ENCODE results near the gene SMPD2.

SMPD2 gene, protein sequence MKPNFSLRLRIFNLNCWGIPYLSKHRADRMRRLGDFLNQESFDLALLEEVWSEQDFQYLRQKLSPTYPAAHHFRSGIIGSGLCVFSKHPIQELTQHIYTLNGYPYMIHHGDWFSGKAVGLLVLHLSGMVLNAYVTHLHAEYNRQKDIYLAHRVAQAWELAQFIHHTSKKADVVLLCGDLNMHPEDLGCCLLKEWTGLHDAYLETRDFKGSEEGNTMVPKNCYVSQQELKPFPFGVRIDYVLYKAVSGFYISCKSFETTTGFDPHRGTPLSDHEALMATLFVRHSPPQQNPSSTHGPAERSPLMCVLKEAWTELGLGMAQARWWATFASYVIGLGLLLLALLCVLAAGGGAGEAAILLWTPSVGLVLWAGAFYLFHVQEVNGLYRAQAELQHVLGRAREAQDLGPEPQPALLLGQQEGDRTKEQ

DNA sequence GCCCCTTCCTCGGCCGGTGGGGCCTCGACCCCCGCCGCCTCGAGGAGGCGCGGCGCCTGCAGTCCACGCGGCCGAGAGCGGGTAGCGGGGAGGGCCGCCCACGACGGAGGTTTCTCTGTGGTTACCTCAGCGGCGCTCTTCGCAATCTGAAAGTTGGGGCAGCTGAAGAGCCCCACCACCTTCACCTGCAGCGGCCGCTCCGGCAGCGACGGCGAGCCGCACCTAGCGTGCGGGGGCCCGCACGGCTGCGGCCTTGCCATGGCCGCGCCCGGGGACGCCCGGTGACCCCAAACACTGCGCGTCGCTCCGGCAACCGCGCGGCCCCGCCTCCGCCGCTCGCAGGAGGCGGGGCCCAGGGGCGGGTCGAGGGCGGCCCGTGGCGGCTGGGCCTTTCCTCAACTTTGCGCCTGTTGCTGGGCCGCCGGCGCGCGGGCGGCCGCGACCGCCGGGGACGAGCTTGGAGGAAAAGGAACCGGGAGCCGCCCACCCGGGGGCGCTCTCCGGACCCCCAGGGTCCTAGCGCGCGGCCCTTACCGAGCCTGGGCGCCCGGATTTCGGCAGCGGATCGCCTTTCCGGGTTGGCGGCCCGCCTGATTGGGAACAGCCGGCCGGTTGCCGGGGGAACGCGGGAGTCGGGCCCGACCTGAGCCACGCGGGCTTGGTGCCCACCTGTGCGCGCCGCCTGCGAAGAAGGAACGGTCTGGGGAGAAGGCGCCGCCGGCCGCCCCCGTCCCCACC is at the start of gene SMPD2, which contains the start of gene PPIL6:
TSS of gene SMPD2 (plus strand) at position 394 of the 738 bp plus-strand sequence. CDS start 398 bp downstream, outside the sequence.
TSS of gene PPIL6 (minus strand) at position 298 of the 738 bp plus-strand sequence. CDS start at position 260, 38 bp downstream.
- peak; percentile 71 for DNase-seq

DNA sequence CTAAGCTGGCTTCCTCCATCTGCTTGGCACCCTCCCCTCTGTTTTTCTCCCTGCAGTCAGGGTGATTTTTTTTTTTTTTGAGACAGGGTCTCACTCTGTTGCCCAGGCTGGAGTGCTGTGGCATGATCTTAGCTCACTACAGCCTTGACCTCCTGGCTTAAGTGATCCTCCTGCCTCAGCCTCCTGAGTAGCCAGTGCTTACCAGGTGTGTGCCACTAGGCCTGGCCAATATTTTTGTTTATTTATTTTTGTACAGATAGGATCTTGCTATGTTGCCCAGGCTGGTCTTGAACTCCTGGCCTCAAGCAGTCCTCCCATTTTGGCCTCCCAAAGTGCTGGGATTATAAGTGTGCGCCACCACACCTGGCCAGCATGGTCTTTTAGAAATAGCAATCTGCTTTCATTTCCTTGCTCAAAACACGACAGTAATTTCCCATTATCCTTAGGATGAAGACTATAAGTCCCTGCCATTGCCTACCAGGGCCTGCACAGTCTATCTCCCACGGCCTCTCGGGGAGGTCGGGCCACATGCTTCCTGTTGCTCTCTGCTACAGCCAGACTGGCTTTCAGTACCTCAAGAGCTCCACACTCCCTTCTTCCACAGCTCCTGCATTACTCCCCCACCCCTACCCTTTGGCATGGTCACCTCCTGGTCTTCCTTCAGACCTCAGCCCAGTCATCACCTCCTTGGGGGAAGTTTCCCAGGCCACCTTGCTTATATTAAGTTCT is 47.2 kb upstream of the SMPD2 start:
- no peak for DNase-seq

DNA sequence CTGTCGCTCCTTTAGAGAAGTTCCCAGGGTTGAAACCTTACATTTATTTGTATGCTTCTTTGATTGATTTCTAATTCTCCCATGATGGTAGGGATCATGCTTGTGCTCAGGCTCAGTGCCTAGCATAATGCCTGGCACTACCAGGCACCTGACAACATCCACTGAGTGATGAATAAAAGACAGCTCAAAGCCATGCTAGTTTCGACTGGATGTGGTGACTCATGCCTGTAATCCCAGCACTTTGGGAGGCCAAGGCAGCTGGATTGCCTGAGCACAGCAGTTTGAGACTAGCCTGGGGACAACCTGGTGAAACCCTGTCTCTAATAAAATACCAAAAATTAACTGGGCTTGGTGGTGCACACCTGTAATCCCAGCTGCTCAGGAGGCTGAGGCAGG is 46.6 kb upstream of the SMPD2 start:
- no peak for DNase-seq

DNA sequence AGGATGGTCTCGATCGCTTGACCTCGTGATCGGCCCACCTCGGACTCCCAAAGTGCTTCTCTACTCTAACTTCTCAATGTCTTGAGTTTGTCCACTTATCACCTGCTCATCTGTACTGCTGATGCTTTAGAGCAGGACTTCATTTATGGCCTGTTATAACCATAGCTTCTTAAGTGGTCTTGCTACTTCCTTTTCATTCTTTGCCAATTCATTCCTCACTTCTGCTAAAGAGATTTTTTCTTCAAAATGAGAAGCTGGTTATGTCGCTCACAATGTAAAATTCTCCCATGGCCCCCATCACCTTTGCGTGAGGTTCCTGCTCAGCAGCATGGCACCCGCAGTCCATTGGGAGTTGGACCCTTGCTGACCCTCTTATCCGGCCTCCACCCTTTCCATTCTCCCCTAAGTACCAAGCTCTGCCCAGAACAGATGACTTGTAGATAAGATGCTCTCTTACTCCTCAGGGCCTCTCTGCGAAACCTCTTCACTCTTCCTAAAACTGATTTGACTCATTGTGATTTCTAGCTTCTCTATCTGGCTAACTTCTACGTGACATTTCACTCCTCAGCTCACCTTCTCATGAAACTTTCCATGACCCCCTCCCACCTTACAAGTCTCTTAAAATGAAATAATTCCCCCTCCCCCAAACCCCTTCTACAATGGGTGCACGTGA is 44.3 kb upstream of the SMPD2 start:
- DNase-seq, result no peak

DNA sequence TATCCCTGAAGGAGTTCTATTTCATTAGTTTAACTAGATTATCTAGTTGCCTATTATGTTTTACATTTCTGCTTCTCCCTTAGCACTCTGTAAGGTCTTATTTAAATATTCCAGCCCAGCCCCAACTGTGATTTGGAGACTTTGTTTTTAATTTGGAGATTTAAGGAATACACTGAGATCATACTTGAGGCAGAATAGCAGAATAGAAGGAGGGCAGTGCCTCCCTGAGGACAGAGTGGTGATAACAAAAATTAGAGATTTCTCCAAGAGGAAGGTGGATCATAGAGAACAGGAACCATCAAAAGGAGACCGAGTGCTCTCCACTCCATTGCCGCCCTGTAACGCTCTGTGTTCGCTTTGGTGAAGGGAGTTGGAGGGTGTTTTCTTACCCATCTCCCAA is 43.5 kb upstream of the SMPD2 start:
- DNase-seq, result no peak

DNA sequence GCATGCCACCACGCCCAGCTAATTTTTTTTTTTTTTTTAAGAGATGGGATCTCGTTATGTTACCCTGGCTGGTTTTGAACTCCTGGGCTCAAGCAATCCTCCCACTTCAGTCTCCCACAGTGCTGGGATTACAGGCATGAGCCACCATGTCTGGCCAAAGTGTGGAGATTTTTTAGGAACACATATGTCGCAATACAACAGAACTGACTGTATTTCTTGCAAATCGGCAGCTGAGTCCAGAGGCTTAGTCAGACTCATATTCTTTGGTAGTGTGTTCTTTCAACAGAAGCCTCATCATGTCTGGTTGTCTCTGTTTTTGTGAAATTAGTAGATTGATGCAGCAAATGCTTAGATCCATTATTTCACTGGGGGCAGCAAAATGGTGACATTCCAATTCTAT is 34.3 kb upstream of the SMPD2 start:
- DNase-seq, result no peak

DNA sequence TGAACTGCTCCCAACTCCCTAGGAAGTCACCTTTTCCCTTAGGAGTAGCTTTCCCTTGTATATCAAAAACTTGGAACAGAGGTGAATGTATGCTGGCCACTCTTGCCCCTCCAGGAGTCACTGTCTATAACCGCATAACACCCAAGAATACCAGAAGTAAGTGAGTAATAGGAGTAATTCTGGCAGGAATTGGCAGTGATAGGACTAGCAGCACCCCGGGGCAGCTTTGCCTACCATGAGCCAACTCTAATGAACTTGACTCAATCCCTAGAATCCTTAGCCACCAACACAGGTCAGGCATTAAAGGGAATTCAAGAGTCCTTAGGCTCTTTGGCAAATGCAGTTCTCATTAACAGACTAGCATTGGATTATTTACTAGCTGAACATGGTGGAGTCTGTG is 29.5 kb upstream of the SMPD2 start:
- no peak for DNase-seq

DNA sequence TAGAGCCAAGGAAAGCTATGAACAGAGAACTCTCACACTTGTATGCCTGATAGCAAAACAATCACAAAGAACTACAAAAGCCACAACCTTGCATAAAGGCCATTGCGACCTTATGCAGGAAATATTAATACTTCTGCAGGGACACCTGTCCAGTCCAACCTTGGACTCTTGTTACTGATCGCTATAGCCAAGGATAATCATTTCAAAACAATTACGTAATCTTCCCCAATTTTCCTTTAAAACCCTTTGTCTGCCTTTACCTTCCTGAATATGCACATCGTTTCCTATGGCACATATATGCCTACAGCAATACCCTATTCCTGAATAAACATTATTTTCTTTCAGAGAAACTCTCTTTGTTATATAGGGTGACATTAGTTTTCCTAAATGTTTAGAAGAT is 22.9 kb upstream of the SMPD2 start:
- no peak for DNase-seq

DNA sequence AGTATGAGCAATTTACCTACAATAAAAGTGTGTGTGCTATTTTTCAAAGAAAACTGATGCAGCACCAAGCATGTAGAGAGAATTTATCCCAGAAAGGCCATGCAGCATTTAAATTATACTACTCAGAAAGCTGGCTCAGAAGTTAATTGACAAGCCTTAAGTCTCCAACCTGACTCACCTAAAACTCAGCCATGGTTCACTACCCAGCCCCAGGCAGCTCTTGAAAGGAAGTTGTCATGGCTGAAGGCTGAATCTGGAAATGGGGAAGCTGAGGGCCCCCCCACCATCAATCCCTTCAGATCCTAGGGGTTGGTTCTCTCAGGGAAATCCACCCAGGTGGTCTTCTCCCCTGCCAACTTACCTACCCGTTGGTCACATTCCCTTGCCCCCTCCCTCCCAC is 19.8 kb upstream of the SMPD2 start:
- no peak for DNase-seq

DNA sequence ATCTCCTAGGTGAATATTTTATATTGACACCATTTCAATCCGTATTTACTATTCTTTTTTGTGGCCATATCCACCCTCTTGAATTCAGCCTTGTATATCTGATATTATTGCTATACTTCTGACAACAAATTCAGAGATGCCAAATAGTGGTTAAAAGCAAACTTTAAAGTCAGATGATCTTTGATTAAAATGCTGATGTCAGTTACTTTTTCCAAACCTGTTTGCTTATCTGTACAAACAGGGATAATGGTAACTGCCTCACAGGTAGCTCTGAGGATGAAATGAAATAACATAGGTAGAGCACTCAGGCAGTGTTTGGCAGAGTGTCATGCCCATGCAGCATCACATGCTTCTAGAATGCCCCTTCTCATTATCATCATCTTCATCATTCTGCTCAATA is 19.3 kb upstream of the SMPD2 start:
- DNase-seq, result no peak

DNA sequence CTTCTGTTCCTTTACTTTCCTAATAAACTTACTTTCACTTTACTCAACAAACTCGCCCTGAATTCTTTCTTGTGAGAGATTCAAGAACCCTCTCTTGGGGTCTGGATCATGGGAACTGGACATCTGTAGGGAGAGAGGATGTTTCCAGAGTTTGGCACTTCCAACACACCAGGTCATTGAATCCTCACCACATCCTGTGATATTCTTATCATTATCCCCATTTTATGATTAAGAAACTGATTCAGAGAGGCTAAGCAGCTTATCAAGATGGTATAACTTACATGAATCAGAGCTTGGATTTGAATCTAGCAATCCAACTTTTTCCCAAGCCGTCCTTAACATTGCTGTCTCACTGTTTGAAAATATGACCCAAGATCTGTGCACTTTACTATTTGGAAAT is 15.6 kb upstream of the SMPD2 start:
- no peak for DNase-seq

DNA sequence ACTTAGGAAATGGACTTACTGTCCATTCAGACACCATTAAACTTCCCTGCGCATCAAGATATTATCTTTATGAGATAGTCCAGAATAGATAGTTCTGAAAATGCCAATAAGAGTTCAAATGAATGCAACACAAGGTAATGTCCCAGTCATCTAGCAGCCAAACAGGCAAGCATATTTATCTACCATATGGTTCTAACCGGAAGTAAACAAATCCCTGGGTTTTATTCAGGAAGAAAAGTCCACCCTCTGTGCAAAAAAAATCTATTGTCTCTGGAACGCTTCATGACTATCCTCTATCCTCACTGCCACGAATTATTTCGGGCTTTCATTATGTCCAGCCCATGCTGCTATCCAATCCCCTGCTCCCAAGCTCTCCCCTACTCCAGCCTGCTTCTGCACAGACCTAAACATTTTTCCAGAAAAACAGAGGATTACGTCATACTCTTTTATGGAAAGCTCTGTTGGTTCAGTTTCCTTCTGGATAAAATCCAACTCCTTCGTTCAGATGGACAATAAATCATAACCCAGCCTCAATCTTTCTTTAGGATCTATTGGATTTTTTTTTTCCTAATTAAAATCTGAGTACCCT is 11.5 kb upstream of the SMPD2 start:
- no peak for DNase-seq

DNA sequence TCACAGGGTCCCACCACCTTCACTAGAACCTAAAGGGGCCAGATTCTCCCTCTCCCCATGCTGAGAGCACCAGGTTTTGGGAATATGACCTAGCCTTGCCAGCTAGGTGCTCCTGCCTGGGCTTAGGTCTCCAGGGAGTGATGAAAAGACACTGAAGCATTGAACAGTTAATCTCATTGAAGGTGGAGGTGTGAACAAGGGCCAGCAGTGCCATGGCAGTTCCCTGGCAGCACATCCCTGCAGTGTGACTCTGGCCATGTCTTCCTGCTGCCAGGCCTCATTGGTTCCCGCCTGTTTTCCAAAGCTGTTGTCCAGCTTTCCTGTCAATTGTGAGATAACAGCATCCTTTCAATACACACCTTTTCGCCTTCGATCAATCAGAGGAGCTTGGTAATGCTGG is 11.0 kb upstream of the SMPD2 start:
- no peak for DNase-seq

DNA sequence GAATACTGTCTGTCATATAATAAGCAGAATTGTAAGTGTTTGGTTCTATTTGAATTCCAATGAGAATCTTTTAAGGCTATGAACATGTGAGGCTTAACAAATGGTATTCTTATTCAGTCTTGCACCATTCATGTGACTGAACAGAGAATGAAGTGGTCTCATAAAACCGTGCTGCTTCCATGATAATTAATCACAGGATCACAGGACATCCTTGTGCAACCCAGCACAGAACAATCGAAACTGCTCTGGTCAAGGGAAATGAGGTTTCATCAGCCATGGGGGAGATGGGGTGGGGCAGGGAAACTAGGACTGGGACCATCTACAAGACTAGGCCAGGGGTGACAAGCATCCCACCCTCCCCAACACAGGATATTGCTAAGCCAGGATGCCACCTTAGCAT is 6.1 kb upstream of the SMPD2 start:
- no peak for DNase-seq

DNA sequence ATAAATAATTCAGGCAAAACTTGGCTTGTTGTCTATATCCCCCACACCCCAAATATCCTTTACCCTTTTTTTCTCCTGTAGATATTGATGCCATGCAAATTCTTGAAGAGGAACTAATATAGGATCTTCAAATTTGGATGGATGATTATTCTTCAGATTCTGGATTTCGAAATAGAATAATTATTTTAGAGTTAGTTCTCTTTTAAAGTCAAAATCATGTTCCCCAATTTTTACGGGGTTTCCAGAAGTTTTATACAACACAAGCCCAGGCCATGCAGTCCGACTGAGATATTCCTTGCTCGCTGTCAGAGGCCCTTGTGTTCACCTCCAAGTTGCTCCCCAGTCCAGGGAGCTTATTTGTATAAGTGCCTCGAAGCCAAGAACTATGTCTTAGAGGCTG is 4.5 kb upstream of the SMPD2 start:
- DNase-seq, result no peak

DNA sequence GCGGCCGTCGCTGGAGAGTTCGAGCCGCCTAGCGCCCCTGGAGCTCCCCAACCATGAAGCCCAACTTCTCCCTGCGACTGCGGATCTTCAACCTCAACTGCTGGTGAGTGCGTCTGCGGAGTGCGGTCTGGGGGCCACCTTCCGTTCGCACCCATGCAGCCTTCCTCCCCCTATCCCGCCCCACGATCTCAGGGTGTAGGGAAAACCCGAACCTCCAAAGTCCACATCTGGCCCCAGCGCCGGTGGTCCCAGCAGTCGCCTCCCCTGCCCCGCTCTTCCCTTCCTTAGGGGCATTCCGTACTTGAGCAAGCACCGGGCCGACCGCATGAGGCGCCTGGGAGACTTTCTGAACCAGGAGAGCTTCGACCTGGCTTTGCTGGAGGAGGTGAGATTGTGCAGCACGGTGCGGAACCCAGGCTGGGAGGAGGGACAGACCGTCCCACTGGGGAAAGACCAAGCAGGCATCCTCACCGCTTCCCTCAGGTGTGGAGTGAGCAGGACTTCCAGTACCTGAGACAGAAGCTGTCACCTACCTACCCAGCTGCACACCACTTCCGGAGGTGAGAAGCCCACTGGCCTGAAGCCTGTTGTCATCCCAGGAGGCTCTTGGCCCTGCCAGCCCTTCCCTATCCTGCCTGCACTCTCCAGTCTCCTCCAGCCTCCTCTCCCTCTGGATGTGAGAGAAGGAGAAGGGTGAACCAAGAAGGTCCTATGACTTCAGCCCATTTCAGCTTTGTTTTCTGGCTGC is 719 bp downstream of the SMPD2 start:
- peak; percentile 31 for DNase-seq

DNA sequence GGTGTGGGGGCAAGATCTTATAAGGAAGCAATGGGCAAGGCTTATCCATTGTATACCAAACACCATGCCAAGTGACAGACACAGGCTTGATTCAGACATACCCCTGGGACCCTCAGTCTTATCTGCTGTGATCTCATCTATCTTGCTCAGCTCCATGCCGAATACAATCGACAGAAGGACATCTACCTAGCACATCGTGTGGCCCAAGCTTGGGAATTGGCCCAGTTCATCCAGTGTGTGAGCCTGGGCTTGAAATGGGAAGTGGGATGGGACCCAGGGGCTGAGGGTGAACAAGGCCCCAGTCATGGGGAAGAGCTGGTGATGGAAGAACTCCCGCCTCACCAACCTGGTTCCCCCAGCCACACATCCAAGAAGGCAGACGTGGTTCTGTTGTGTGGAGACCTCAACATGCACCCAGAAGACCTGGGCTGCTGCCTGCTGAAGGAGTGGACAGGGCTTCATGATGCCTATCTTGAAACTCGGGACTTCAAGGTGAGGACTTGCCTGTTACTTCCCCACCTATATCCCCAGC is 1.9 kb downstream of the SMPD2 start:
- DNase-seq, result no peak

DNA sequence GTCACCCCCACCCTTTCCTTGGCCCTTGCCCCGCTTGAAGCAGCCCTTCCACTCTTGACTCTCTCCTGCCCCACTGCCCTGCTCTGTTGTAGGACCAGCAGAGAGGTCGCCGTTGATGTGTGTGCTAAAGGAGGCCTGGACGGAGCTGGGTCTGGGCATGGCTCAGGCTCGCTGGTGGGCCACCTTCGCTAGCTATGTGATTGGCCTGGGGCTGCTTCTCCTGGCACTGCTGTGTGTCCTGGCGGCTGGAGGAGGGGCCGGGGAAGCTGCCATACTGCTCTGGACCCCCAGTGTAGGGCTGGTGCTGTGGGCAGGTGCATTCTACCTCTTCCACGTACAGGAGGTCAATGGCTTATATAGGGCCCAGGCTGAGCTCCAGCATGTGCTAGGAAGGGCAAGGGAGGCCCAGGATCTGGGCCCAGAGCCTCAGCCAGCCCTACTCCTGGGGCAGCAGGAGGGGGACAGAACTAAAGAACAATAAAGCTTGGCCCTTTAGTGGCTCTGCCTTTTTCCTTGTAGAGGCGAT is 3.0 kb downstream of the SMPD2 start:
- no peak for DNase-seq

DNA sequence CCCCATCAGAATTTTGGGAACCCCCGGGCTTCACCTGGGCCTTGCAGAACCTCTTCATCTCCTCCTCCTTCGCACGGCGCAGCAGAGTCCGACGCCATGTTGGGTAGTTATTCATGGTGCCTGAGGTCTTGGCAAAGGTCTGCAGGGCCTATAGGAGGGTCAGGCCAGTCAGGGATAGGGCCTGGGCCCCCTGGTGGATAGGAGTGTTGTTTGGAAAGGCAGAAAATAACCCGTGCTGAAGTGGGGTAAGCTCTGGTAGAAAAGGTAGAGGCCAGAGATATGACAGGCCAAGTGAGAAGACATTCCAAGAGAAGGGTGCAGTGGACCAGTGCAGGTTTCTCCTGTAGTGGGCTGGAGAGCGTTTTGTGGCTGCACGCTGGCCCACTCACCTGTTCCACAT is 4.9 kb downstream of the SMPD2 start:
- no peak for DNase-seq

DNA sequence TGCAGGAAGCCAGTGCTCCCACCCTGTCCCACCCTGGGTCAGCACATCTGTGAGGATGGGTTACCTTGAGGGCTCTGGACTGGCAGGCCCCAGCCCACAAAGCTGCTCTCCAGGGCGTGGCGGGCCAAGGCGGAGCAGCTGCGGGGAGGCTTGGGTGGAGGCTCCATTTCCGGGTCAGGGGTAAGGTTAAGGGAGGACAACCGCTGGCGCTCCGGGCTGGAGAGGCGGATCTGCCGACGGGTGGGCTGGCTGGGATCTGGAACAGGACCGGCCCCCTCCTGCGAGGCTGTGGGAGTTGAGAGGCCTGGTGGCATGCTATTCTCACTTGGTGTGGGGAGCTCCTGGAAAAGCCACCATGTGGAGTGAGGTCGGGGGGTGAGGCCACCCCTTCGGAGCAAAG is 5.5 kb downstream of the SMPD2 start:
- DNase-seq, result no peak

DNA sequence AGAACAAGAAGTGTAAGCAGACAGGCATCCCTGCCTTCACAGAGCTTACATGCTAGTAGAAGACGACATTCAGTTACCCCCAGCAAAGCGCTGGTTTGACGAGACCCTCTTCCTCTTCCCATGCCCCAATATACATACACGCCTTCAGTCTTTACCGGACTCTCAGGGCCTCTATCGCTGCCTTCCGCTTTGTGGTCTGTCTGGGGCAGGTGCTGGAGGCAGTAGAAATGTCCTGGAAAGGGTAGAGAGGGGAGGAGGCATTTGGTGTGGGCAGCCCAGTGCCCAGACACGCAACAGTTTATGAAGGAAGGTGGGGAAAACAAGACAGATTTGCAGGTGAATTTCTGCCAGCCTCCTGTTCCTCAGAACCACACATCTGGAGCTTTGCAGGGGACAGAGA is 6.0 kb downstream of the SMPD2 start:
- DNase-seq, result no peak

Measured in activated T-cell treated with anti-CD3 and anti-CD28 coated beads for 4 hours (primary cell).